ENCODE measurements around the gene TMPRSS3. TPM values are rescaled to one million over a fixed set of nuclear protein-coding genes. Genes with fewer than 3 reads are reported as not detected.

The TMPRSS3 gene
- total and polyA plus RNA-seq, 9 of the 15 experiments (the other 6 are each of a cell fraction or from before 2014, with no cell fraction given), result 0.07 TPM; not detected in 8

DNA sequence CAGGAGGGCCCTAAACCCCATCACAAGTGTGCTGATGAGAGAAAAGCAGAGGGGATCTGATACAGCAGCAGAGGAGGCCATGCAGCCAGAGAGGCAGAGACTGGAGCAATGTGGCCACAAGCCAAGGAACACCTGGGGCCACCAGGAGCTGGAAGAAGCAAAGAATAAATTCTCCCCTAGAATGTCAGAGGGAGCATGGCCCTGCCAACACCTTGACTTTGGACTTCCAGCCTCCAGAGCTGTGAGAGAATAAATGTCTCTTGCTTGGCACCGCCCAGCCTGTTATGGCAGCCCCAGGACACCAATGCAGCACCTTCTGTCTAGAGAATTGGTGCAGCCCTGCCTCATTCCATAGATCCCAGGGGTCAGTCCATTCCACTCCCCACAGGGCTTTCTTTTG is 33.2 kb upstream of the TMPRSS3 start:
- FAIRE-seq, result no peak
- intact Hi-C loops (cut with micrococcal nuclease), result no loop called here
- H3K9me3 ChIP-seq (replicated peaks; ENCODE audit: control insufficient read depth, insufficient read depth, low read depth, low read length), result no peaks in the 10 kb centered on the region

GRCh38 chr21:42427809-42428419 is 32.1 kb upstream of the TMPRSS3 start:
- intact Hi-C loops (cut with micrococcal nuclease), result no loop called here
- H3K9me1 ChIP-seq (ENCODE audit: control insufficient read depth, insufficient read depth, low read length), result no peaks in the 10 kb centered on the region
- no peak overlapping the region for H3K9ac ChIP-seq (ENCODE audit: insufficient read depth in 1 of 2, low read depth in 2 of 2, low read length in 2 of 2)
- H3K4me3 ChIP-seq, result no peak overlapping the region
- ChIA-PET CTCF (ENCODE audit: low intra/inter-chr PET ratio) (no interaction called here), POLR2A (no interaction called here)
- in situ Hi-C loops (cut with MboI), result no loop called here
- no peak overlapping the region for H2AFZ ChIP-seq (ENCODE audit: low read depth, low read length)
- BruUV-seq (replicated peaks), result no TSS peak
- no peaks in the 10 kb centered on the region for H3K79me2 ChIP-seq (ENCODE audit: control insufficient read depth, insufficient read depth, low read length)
- FAIRE-seq (no peak), ATAC-seq (peak; percentile 29; the same call in 1 of the 3 replicates), DNase-seq (ENCODE audit: extremely low read depth in 1 of 4, low spot score in 3 of 4) (no peak)
- H3K27ac ChIP-seq (ENCODE audit: extremely low read depth, low read depth, low read length), result no peak overlapping the region
- peaks cover 3 to 19% of the 10 kb centered on the region in 2 experiments; a peak in 2 of 5 replicates for H3K27me3 ChIP-seq (ENCODE audit: control insufficient read depth in 2 of 2, insufficient read depth in 2 of 2, low read length in 2 of 2)
- no peaks in the 10 kb centered on the region for H3K9me3 ChIP-seq (replicated peaks; ENCODE audit: control insufficient read depth, insufficient read depth, low read depth, low read length)
- H3K36me3 ChIP-seq (ENCODE audit: control insufficient read depth, insufficient read depth, low read length), result no peaks in the 10 kb centered on the region
- WGBS (ENCODE audit: insufficient coverage, low coverage, missing lambda C conversion rate), result 39% methylated on average over 10 of the region's 10 CpGs
- H3K4me2 ChIP-seq (ENCODE audit: insufficient read depth, low read length), result no peak overlapping the region
- H3K4me1 ChIP-seq (replicated peaks in 1 of 2; ENCODE audit: control insufficient read depth in 2 of 2, insufficient read depth in 2 of 2, low read length in 2 of 2), result peaks cover 0 to 17% of the 10 kb centered on the region in 2 experiments; a peak in 2 of 5 replicates
- H4K20me1 ChIP-seq (replicated peaks; ENCODE audit: control insufficient read depth, insufficient read depth, low read length), result peaks cover 3% of the 10 kb centered on the region
- TF ChIP-seq TSHZ1 (CRISPR knock-in tag; IDR thresholded peaks at IDR 0.05), result no peak
- TF ChIP-seq, protein P1, sequence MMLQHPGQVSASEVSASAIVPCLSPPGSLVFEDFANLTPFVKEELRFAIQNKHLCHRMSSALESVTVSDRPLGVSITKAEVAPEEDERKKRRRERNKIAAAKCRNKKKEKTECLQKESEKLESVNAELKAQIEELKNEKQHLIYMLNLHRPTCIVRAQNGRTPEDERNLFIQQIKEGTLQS (IDR thresholded peaks at IDR 0.05), result peak; percentile 71
- TF ChIP-seq, protein P1 (CRISPR knock-in tag; conservative IDR thresholded peaks at IDR 0.05), result no peak
- no peak for TF ChIP-seq NR2C2 (CRISPR knock-in tag; IDR thresholded peaks at IDR 0.05)
- TF ChIP-seq NR2C2 (tag; IDR thresholded peaks at IDR 0.05), result peak; percentile 41; the same call in 1 of the 2 replicates
- TF ChIP-seq SIN3A (IDR thresholded peaks at IDR 0.05; ENCODE audit: borderline replicate concordance in 2 of 2, control insufficient read depth in 1 of 2, low read depth in 2 of 2, low read length in 2 of 2), result no peak
- TF ChIP-seq CEBPB (tag; IDR thresholded peaks at IDR 0.05), result peak; percentile 66; the same call in 1 of the 2 replicates
- no peak for TF ChIP-seq SMARCB1 (IDR thresholded peaks at IDR 0.05; ENCODE audit: insufficient read length, low read depth)

More for the DNA sequence above, 33.2 kb upstream of the TMPRSS3 start:
- no peaks in the 10 kb centered on the region for H3K9me1 ChIP-seq (ENCODE audit: control insufficient read depth, insufficient read depth, low read length)
- no TSS peak for BruUV-seq (replicated peaks)
- no peak for ATAC-seq
- no peak overlapping the region for H3K4me3 ChIP-seq
- peaks cover 8 to 21% of the 10 kb centered on the region in 2 experiments; a peak in 4 of 5 replicates for H3K4me1 ChIP-seq (replicated peaks in 1 of 2; ENCODE audit: control insufficient read depth in 2 of 2, insufficient read depth in 2 of 2, low read length in 2 of 2)
- H3K4me2 ChIP-seq (ENCODE audit: insufficient read depth, low read length), result no peak overlapping the region
- H2AFZ ChIP-seq (ENCODE audit: low read depth, low read length), result no peak overlapping the region
- no peaks in the 10 kb centered on the region for H3K36me3 ChIP-seq (ENCODE audit: control insufficient read depth, insufficient read depth, low read length)
- CTCF ChIA-PET (ENCODE audit: low intra/inter-chr PET ratio), result interaction anchor here (0.5 kb wide), 1 partner anchor 25 kb away, joined by 4 read pairs; the partner anchor contains the start of gene UBASH3A
- no peaks in the 10 kb centered on the region; the same call in 1 of the 2 replicates for H4K20me1 ChIP-seq (replicated peaks; ENCODE audit: control insufficient read depth, insufficient read depth, low read length)
- no peak overlapping the region for H3K9ac ChIP-seq (ENCODE audit: insufficient read depth in 1 of 2, low read depth in 2 of 2, low read length in 2 of 2)
- 29% methylated on average over 1 of the region's 1 CpG for WGBS (ENCODE audit: insufficient coverage, low coverage, missing lambda C conversion rate)
- in situ Hi-C loops (cut with MboI), result no loop called here
- DNase-seq (ENCODE audit: extremely low read depth in 1 of 4, low spot score in 3 of 4), result no peak
- H3K79me2 ChIP-seq (ENCODE audit: control insufficient read depth, insufficient read depth, low read length), result no peaks in the 10 kb centered on the region
- peaks cover 3 to 15% of the 10 kb centered on the region in 2 experiments; a peak in 2 of 5 replicates for H3K27me3 ChIP-seq (ENCODE audit: control insufficient read depth in 2 of 2, insufficient read depth in 2 of 2, low read length in 2 of 2)
- POLR2A ChIA-PET, result no interaction called here
- no peak for TF ChIP-seq TSC22D4 (tag; IDR thresholded peaks at IDR 0.05)
- no peak overlapping the region for H3K27ac ChIP-seq (ENCODE audit: extremely low read depth, low read depth, low read length)
